ENCODE measurements around the gene DAB1. TPM values are rescaled to one million over a fixed set of nuclear protein-coding genes. Genes with fewer than 3 reads are reported as not detected.

DAB1 gene
- polyA plus RNA-seq, 1 donor from 2014 or later: 11.4 TPM

- Histone ChIP-seq H4K20me1 (ENCODE audit: insufficient read depth) (no peaks in the 10 kb centered on the region), H2AFZ (ENCODE audit: low read depth, low read length) (no peak overlapping the region), H3K4me2 (ENCODE audit: low read length) (no peak overlapping the region), H3K27ac (ENCODE audit: low read length) (no peak overlapping the region), H3F3A (ENCODE audit: insufficient read depth, low read length, poor library complexity, severe bottlenecking) (no peaks in the 10 kb centered on the region), H3K4me3 (ENCODE audit: low read length) (no peak overlapping the region), H3K36me3 (ENCODE audit: insufficient read depth, low read length) (no peaks in the 10 kb centered on the region), H3K9me3 (ENCODE audit: low read length) (no peaks in the 10 kb centered on the region), H3K79me2 (replicated peaks; ENCODE audit: insufficient read depth, low read length) (no peaks in the 10 kb centered on the region), H3K9ac (ENCODE audit: low read length) (no peak overlapping the region), H3K9me2 (ENCODE audit: insufficient read depth, low read length) (no peaks in the 10 kb centered on the region), H3K27me3 (ENCODE audit: insufficient read depth, low read depth, low read length) (no peaks in the 10 kb centered on the region)
- no peak for TF ChIP-seq POLR2AphosphoS5 (IDR thresholded peaks at IDR 0.05)
- TF ChIP-seq, protein P1, sequence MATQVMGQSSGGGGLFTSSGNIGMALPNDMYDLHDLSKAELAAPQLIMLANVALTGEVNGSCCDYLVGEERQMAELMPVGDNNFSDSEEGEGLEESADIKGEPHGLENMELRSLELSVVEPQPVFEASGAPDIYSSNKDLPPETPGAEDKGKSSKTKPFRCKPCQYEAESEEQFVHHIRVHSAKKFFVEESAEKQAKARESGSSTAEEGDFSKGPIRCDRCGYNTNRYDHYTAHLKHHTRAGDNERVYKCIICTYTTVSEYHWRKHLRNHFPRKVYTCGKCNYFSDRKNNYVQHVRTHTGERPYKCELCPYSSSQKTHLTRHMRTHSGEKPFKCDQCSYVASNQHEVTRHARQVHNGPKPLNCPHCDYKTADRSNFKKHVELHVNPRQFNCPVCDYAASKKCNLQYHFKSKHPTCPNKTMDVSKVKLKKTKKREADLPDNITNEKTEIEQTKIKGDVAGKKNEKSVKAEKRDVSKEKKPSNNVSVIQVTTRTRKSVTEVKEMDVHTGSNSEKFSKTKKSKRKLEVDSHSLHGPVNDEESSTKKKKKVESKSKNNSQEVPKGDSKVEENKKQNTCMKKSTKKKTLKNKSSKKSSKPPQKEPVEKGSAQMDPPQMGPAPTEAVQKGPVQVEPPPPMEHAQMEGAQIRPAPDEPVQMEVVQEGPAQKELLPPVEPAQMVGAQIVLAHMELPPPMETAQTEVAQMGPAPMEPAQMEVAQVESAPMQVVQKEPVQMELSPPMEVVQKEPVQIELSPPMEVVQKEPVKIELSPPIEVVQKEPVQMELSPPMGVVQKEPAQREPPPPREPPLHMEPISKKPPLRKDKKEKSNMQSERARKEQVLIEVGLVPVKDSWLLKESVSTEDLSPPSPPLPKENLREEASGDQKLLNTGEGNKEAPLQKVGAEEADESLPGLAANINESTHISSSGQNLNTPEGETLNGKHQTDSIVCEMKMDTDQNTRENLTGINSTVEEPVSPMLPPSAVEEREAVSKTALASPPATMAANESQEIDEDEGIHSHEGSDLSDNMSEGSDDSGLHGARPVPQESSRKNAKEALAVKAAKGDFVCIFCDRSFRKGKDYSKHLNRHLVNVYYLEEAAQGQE (IDR thresholded peaks at IDR 0.05; ENCODE audit: borderline replicate concordance): no peak
These were observed 317.6 kb downstream of the DAB1 start for GRCh38 chr1:57106296-57106695.

- no peaks in the 10 kb centered on the region for H3F3A ChIP-seq (ENCODE audit: insufficient read depth, low read length, poor library complexity, severe bottlenecking)
- H3K9me2 ChIP-seq (ENCODE audit: insufficient read depth, low read length): no peaks in the 10 kb centered on the region
- no peak overlapping the region for H2AFZ ChIP-seq (ENCODE audit: low read depth, low read length)
- H3K27ac ChIP-seq (ENCODE audit: low read length): no peak overlapping the region
- H3K4me2 ChIP-seq (ENCODE audit: low read length): no peak overlapping the region
- no peaks in the 10 kb centered on the region for H3K36me3 ChIP-seq (ENCODE audit: insufficient read depth, low read length)
- no peaks in the 10 kb centered on the region for H4K20me1 ChIP-seq (ENCODE audit: insufficient read depth)
- no peak overlapping the region for H3K4me3 ChIP-seq (ENCODE audit: low read length)
- H3K27me3 ChIP-seq (ENCODE audit: insufficient read depth, low read depth, low read length): no peaks in the 10 kb centered on the region
- H3K79me2 ChIP-seq (replicated peaks; ENCODE audit: insufficient read depth, low read length): no peaks in the 10 kb centered on the region
- H3K9ac ChIP-seq (ENCODE audit: low read length): no peak overlapping the region
- H3K9me3 ChIP-seq (ENCODE audit: low read length): no peaks in the 10 kb centered on the region
- TF ChIP-seq MXI1 (conservative IDR thresholded peaks at IDR 0.05; ENCODE audit: poor library complexity, severe bottlenecking) (no peak), CTCF (IDR thresholded peaks at IDR 0.05; ENCODE audit: poor library complexity, severe bottlenecking) (no peak), SMC3 (conservative IDR thresholded peaks at IDR 0.05; ENCODE audit: poor library complexity) (no peak), RAD21 (conservative IDR thresholded peaks at IDR 0.05) (no peak), EP300 (conservative IDR thresholded peaks at IDR 0.05; ENCODE audit: poor library complexity, severe bottlenecking) (no peak), EZH2 (IDR thresholded peaks at IDR 0.05; ENCODE audit: borderline replicate concordance, insufficient read depth, low read length, poor library complexity, severe bottlenecking) (no peak), POLR2AphosphoS5 (IDR thresholded peaks at IDR 0.05) (no peak), TAF1 (IDR thresholded peaks at IDR 0.05; ENCODE audit: low read depth) (no peak)
- TF ChIP-seq, protein P1 (IDR thresholded peaks at IDR 0.05; ENCODE audit: borderline replicate concordance): no peak
These were observed 321.1 kb downstream of the DAB1 start for GRCh38 chr1:57102561-57103326.

All from neural cell (in vitro differentiated cells).